ENCODE measurements around the gene PRG2. TPM values are rescaled to one million over a fixed set of nuclear protein-coding genes. Genes with fewer than 3 reads are reported as not detected.

Gene PRG2, protein sequence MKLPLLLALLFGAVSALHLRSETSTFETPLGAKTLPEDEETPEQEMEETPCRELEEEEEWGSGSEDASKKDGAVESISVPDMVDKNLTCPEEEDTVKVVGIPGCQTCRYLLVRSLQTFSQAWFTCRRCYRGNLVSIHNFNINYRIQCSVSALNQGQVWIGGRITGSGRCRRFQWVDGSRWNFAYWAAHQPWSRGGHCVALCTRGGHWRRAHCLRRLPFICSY
- total RNA-seq (ENCODE audit: low replicate concordance): not detected in 2 replicates

DNA sequence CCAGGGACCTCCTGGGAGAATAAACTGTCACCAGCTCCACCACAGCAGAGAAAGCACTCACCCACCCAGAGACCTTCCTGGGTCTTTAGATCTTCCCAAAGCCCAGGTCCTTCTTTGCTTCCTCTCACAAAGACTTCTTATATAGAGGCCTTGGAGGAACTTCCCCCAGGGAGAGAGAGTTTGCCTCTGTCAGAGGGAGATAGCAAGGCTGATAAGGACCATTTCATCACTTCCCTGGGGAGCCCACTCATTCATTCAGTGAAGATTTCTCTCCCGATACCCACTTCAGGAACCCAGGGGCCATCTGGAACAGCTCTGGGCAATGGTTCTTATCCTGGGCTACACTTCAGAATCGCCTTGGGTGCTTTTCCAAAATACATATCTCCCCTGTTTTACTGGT is at the start of gene PRG2:
TSS of gene PRG2 (minus strand) at position 116 of the 400 bp plus-strand sequence. CDS start 706 bp downstream, outside the sequence.
- no peak within 1 kb of the TSS for H3K4me3 ChIP-seq (ENCODE audit: low read depth, low read length)
- TF ChIP-seq, protein P1, sequence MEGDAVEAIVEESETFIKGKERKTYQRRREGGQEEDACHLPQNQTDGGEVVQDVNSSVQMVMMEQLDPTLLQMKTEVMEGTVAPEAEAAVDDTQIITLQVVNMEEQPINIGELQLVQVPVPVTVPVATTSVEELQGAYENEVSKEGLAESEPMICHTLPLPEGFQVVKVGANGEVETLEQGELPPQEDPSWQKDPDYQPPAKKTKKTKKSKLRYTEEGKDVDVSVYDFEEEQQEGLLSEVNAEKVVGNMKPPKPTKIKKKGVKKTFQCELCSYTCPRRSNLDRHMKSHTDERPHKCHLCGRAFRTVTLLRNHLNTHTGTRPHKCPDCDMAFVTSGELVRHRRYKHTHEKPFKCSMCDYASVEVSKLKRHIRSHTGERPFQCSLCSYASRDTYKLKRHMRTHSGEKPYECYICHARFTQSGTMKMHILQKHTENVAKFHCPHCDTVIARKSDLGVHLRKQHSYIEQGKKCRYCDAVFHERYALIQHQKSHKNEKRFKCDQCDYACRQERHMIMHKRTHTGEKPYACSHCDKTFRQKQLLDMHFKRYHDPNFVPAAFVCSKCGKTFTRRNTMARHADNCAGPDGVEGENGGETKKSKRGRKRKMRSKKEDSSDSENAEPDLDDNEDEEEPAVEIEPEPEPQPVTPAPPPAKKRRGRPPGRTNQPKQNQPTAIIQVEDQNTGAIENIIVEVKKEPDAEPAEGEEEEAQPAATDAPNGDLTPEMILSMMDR (IDR thresholded peaks at IDR 0.05; ENCODE audit: insufficient read depth, low read length): no peak
- no peak for DNase-seq (ENCODE audit: low read depth)

DNA sequence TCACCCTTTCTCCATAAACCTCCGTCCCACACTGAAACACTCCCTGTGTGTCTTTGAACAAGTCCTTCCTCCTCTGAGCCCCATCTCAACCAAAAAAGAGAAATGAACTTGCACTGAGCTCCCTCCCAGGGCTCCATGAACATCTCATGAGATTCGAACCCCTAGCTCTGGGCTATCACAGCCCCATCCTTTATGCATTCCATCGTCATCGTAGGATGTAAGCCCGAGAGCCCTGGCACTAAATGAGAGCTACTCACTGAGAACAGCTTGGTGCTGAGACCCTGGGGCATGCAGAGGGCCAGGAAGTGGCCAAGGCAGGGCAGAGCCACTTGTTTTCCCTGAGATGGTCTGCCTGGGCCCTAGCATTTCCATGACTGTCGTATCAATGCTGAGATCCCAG is 49.3 kb upstream of the PRG2 start:
- TF ChIP-seq, protein P1 (IDR thresholded peaks at IDR 0.05; ENCODE audit: insufficient read depth, low read length): no peak
- H3K4me3 ChIP-seq (ENCODE audit: low read depth, low read length): no peak overlapping the region
- no peak for DNase-seq (ENCODE audit: low read depth)

DNA sequence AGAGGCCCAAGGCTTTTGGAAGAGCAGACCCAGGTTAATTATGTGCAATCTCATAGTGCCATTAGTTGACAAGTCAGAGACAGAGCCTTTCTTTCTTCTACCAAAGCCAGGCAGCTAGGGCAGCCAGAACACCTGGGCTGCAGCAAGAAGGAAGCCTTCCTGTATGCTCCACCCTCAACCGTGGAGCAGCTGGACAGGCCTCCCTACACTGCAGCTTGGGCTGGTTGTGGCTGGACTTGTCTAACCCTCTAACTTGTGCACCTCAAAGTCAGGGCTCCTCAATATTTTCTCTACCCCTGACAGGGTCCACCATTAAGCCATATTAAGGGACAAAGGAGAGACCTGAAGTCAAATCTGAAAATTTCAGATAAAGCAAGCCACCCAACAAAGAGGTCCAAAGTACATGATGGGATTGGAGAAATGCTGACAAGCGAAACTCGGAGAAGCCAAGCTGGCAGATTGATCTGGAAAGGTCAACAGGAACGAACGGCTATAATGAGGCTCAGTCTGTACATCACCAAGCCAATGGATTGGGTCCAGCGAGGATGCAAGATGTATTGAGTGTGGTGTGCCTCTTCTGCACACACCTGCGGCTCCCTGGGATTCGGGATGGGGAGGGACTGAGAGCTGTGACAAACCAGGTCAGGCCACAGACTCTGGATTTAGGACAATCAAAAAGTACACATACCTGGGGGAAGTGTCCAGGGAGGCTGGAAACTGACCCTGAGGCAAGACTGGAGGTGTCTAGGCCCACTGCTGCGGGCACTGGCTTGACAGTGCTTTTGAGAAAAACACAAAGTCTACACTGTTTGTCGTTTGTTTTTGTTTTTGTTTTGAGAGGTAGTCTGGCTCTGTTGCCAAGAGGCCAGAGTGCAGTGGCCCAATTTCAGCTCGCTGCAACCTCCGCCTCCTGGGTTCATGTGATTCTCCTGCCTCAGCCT is 48.2 kb upstream of the PRG2 start:
- TF ChIP-seq, protein P1 (IDR thresholded peaks at IDR 0.05; ENCODE audit: insufficient read depth, low read length): no peak
- no peak overlapping the region for H3K4me3 ChIP-seq (ENCODE audit: low read depth, low read length)
- DNase-seq (ENCODE audit: low read depth): no peak

DNA sequence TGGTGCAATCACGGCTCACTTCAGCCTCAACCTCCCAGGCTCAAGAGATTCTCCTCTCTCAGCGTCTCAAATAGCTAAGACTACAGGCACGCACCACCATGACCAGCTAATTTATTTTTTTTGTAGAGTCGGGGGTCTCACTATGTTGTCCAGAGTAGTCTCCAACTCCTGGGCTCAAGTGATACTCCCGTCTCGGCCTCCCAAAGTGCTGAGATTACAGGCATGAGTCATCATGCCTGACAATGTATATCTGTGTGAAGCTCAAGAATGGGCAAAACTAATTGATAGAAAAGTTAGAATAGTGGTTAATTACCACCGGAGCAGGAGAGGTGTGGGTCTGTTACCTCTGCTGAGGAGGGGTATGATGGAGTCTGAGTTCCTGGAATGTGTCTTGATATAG is 45.6 kb upstream of the PRG2 start:
- no peak overlapping the region for H3K4me3 ChIP-seq (ENCODE audit: low read depth, low read length)
- no peak for DNase-seq (ENCODE audit: low read depth)
- TF ChIP-seq, protein P1 (IDR thresholded peaks at IDR 0.05; ENCODE audit: insufficient read depth, low read length): no peak

DNA sequence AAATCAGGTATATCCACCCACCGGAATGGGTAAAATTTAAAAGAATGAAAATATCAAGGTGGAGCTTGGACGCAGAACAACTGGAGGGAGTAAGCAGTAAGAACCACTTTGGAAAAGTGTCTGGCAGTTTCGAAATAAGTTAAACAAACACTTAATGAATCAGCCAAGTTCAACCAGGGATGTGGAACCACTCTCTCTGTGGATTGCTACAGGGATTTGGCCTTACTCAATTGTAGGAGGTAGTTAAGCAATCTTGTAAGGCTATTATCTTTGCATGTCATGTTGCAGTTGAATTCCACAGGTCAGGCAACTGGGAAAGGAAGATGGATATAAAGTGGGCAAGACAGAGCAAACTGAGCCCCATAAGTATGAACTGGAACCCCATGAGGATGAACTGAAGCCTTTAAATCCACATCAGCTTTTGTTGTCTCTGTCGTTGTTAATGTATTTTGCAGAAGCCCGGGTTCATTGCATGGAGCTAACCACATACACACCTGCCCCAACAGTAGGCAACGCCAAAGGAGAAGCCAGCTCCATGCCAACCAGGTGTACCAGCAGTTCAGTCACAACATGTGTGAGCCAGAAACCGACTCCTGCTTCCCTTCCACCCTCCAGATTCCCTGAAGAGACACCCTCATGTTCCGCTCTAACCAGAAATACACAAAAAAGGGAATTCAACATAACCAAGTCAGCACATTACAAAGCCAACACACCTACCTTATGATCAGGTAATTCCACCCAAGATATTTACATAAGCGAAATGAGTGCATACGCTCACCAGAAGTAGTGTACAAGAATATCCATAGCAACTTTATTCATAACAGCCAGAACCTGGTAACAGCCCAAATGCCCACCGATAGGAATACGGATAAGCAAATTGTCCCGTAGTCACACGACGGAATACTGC is 44.4 kb upstream of the PRG2 start:
- TF ChIP-seq, protein P1 (IDR thresholded peaks at IDR 0.05; ENCODE audit: insufficient read depth, low read length): no peak
- DNase-seq (ENCODE audit: low read depth): peak; percentile 97
- H3K4me3 ChIP-seq (ENCODE audit: low read depth, low read length): no peak overlapping the region

DNA sequence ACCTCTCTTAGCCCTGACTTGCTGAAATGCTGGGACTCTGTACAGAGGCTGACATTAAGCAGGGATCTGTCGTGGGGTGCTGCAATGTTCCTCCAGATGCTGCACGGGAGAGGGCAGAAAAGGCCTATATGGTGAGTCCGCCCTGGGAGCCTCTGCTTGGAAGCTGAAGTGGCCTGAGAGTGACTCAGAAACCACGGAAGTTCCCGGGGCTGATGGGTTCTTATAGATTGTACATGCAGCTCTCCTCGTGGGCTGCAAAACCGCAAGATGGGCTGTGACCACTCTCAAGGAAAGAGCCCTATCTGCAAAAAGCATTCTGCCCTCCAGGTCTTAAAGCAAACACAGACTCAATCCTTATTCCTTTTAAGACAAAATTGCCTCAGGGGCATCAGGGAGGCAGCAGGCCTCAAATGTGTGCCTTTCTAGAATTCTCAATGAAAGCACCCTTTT is 42.3 kb upstream of the PRG2 start:
- TF ChIP-seq, protein P1 (IDR thresholded peaks at IDR 0.05; ENCODE audit: insufficient read depth, low read length): no peak
- no peak overlapping the region for H3K4me3 ChIP-seq (ENCODE audit: low read depth, low read length)
- DNase-seq (ENCODE audit: low read depth): peak; percentile 71

Data from fibroblast of the aortic adventitia (primary cell).